ENCODE measurements around the gene ZCCHC9.

ZCCHC9 gene

GRCh38 chr5:81314581-81314980 is 13.2 kb downstream of the ZCCHC9 start:
- Histone ChIP-seq H3K9me3 (ENCODE audit: insufficient read depth, low read length) (no peaks in the 10 kb centered on the region), H3K4me3 (ENCODE audit: insufficient read depth, low read length, poor library complexity, severe bottlenecking) (no peak overlapping the region), H3K79me2 (ENCODE audit: insufficient read depth, low read length) (no peaks in the 10 kb centered on the region), H3K9ac (ENCODE audit: low read length) (no peak overlapping the region), H4K20me1 (ENCODE audit: low read depth, low read length) (no peaks in the 10 kb centered on the region), H3K36me3 (ENCODE audit: low read length) (no peaks in the 10 kb centered on the region; the same call in 1 of the 2 replicates), H2AFZ (ENCODE audit: low read depth, low read length, severe bottlenecking) (no peak overlapping the region), H3K4me2 (ENCODE audit: low read depth, low read length, poor library complexity, severe bottlenecking) (no peak overlapping the region), H3K27me3 (ENCODE audit: low read length) (no peaks in the 10 kb centered on the region), H3F3A (ENCODE audit: insufficient read depth) (no peaks in the 10 kb centered on the region), H3K27ac (ENCODE audit: low read depth, low read length) (no peak overlapping the region), H3K9me2 (replicated peaks; ENCODE audit: insufficient read depth, low read length) (no peaks in the 10 kb centered on the region)
- no peak for TF ChIP-seq CTCF (IDR thresholded peaks at IDR 0.05; ENCODE audit: insufficient read depth, low read length, poor library complexity, severe bottlenecking)
- TF ChIP-seq EZH2phosphoT487 (conservative IDR thresholded peaks at IDR 0.05; ENCODE audit: low read length): no peak

GRCh38 chr5:81315336-81315735 is 13.9 kb downstream of the ZCCHC9 start:
- TF ChIP-seq EZH2phosphoT487 (conservative IDR thresholded peaks at IDR 0.05; ENCODE audit: low read length): no peak
- TF ChIP-seq CTCF (IDR thresholded peaks at IDR 0.05; ENCODE audit: insufficient read depth, low read length, poor library complexity, severe bottlenecking): no peak
- H3K36me3 ChIP-seq (ENCODE audit: low read length): no peaks in the 10 kb centered on the region; the same call in 1 of the 2 replicates

GRCh38 chr5:81315830-81316229 is 14.4 kb downstream of the ZCCHC9 start:
- Histone ChIP-seq H3K9me2 (replicated peaks; ENCODE audit: insufficient read depth, low read length) (no peaks in the 10 kb centered on the region), H3K9ac (ENCODE audit: low read length) (no peak overlapping the region), H4K20me1 (ENCODE audit: low read depth, low read length) (no peaks in the 10 kb centered on the region), H3K4me3 (ENCODE audit: insufficient read depth, low read length, poor library complexity, severe bottlenecking) (no peak overlapping the region), H3K36me3 (ENCODE audit: low read length) (no peaks in the 10 kb centered on the region; the same call in 1 of the 2 replicates), H3K4me2 (ENCODE audit: low read depth, low read length, poor library complexity, severe bottlenecking) (no peak overlapping the region), H3K27me3 (ENCODE audit: low read length) (no peaks in the 10 kb centered on the region), H3K9me3 (ENCODE audit: insufficient read depth, low read length) (no peaks in the 10 kb centered on the region), H3K27ac (ENCODE audit: low read depth, low read length) (no peak overlapping the region), H2AFZ (ENCODE audit: low read depth, low read length, severe bottlenecking) (no peak overlapping the region), H3F3A (ENCODE audit: insufficient read depth) (no peaks in the 10 kb centered on the region), H3K79me2 (ENCODE audit: insufficient read depth, low read length) (no peaks in the 10 kb centered on the region)
- TF ChIP-seq CTCF (IDR thresholded peaks at IDR 0.05; ENCODE audit: insufficient read depth, low read length, poor library complexity, severe bottlenecking): no peak
- TF ChIP-seq EZH2phosphoT487 (conservative IDR thresholded peaks at IDR 0.05; ENCODE audit: low read length): no peak

More at GRCh38 chr5:81315336-81315735, 13.9 kb downstream of the ZCCHC9 start:
- H3K9me3 ChIP-seq (ENCODE audit: insufficient read depth, low read length): no peaks in the 10 kb centered on the region
- H3K9me2 ChIP-seq (replicated peaks; ENCODE audit: insufficient read depth, low read length): no peaks in the 10 kb centered on the region
- no peaks in the 10 kb centered on the region for H3K27me3 ChIP-seq (ENCODE audit: low read length)
- H3K79me2 ChIP-seq (ENCODE audit: insufficient read depth, low read length): no peaks in the 10 kb centered on the region
- no peak overlapping the region for H2AFZ ChIP-seq (ENCODE audit: low read depth, low read length, severe bottlenecking)
- no peak overlapping the region for H3K27ac ChIP-seq (ENCODE audit: low read depth, low read length)
- H3K4me3 ChIP-seq (ENCODE audit: insufficient read depth, low read length, poor library complexity, severe bottlenecking): no peak overlapping the region
- no peaks in the 10 kb centered on the region for H4K20me1 ChIP-seq (ENCODE audit: low read depth, low read length)
- no peak overlapping the region for H3K4me2 ChIP-seq (ENCODE audit: low read depth, low read length, poor library complexity, severe bottlenecking)
- H3F3A ChIP-seq (ENCODE audit: insufficient read depth): no peaks in the 10 kb centered on the region
- H3K9ac ChIP-seq (ENCODE audit: low read length): no peak overlapping the region
